ENCODE measurements around the gene SS18L1. TPM values are rescaled to one million over a fixed set of nuclear protein-coding genes. Genes with fewer than 3 reads are reported as not detected.
A peak's percentile ranks its signal among the peaks of the same experiment; 100 is the strongest.

Gene SS18L1
- total and polyA plus RNA-seq, 5 donors: 6.2 to 8.8 (median 8.1) TPM

- 96% methylated on average over 26 of the region's 26 CpGs for WGBS
- ATAC-seq (no peak), DNase-seq (peak in 1 of 3 donors; percentile 30)
- no peaks in the 10 kb centered on the region for H3K4me1 ChIP-seq (ENCODE audit: control insufficient read depth, insufficient read depth, low read length)
- no peaks in the 10 kb centered on the region for H3K9me3 ChIP-seq (ENCODE audit: control insufficient read depth, low read length)
- no peaks in the 10 kb centered on the region for H3K27me3 ChIP-seq (ENCODE audit: control insufficient read depth, insufficient read depth)
- intact Hi-C loops (cut with DNase I): no loop called here
- H3K27ac ChIP-seq (ENCODE audit: low read length): no peak overlapping the region
- no peak overlapping the region for H3K4me3 ChIP-seq (ENCODE audit: low read length)
Observed at GRCh38 chr20:62174870-62175624, 31.5 kb downstream of the SS18L1 start.

- ATAC-seq (no peak), DNase-seq (peak in 1 of 3 donors; percentile 33)
- Histone ChIP-seq H3K27me3 (ENCODE audit: control insufficient read depth, insufficient read depth) (no peaks in the 10 kb centered on the region), H3K4me1 (ENCODE audit: control insufficient read depth, insufficient read depth, low read length) (no peaks in the 10 kb centered on the region), H3K9me3 (ENCODE audit: control insufficient read depth, low read length) (no peaks in the 10 kb centered on the region), H3K27ac (ENCODE audit: low read length) (no peak overlapping the region), H3K4me3 (ENCODE audit: low read length) (no peak overlapping the region)
- intact Hi-C loops (cut with DNase I): no loop called here
- WGBS: 95% methylated on average over 10 of the region's 10 CpGs
Observed at GRCh38 chr20:62175711-62176110, 32.1 kb downstream of the SS18L1 start.

- WGBS: 90% methylated on average over 15 of the region's 15 CpGs
Observed at GRCh38 chr20:62176866-62177265, 33.3 kb downstream of the SS18L1 start.

GRCh38 chr20:62177307-62177706 is 33.7 kb downstream of the SS18L1 start:
- intact Hi-C loops (cut with DNase I): no loop called here
- WGBS: 87% methylated on average over 9 of the region's 9 CpGs
- Histone ChIP-seq H3K27me3 (ENCODE audit: control insufficient read depth, insufficient read depth) (no peaks in the 10 kb centered on the region), H3K9me3 (ENCODE audit: control insufficient read depth, low read length) (no peaks in the 10 kb centered on the region), H3K27ac (ENCODE audit: low read length) (no peak overlapping the region), H3K4me3 (ENCODE audit: low read length) (no peak overlapping the region), H3K4me1 (ENCODE audit: control insufficient read depth, insufficient read depth, low read length) (no peaks in the 10 kb centered on the region)
- DNase-seq (peak in 1 of 3 donors; percentile 18), ATAC-seq (no peak)

More at GRCh38 chr20:62176866-62177265, 33.3 kb downstream of the SS18L1 start:
- H3K4me3 ChIP-seq (ENCODE audit: low read length): no peak overlapping the region
- H3K4me1 ChIP-seq (ENCODE audit: control insufficient read depth, insufficient read depth, low read length): no peaks in the 10 kb centered on the region
- no peaks in the 10 kb centered on the region for H3K27me3 ChIP-seq (ENCODE audit: control insufficient read depth, insufficient read depth)
- intact Hi-C loops (cut with DNase I): no loop called here
- H3K9me3 ChIP-seq (ENCODE audit: control insufficient read depth, low read length): no peaks in the 10 kb centered on the region
- ATAC-seq (no peak), DNase-seq (peak in 1 of 3 donors; percentile 31)
- H3K27ac ChIP-seq (ENCODE audit: low read length): no peak overlapping the region

- Histone ChIP-seq H3K27me3 (ENCODE audit: control insufficient read depth, insufficient read depth) (no peaks in the 10 kb centered on the region), H3K4me3 (ENCODE audit: low read length) (no peak overlapping the region), H3K4me1 (ENCODE audit: control insufficient read depth, insufficient read depth, low read length) (peaks cover 2% of the 10 kb centered on the region), H3K9me3 (ENCODE audit: control insufficient read depth, low read length) (no peaks in the 10 kb centered on the region), H3K27ac (ENCODE audit: low read length) (no peak overlapping the region)
- 94% methylated on average over 19 of the region's 19 CpGs for WGBS
- ATAC-seq: no peak
- intact Hi-C loops (cut with DNase I): no loop called here
- no peak for DNase-seq
Observed at GRCh38 chr20:62178316-62179161, 35.0 kb downstream of the SS18L1 start.

GRCh38 chr20:62179162-62179504 is 35.6 kb downstream of the SS18L1 start:
- 97% methylated on average over 14 of the region's 14 CpGs for WGBS
- Histone ChIP-seq H3K4me1 (ENCODE audit: control insufficient read depth, insufficient read depth, low read length) (peaks cover 5% of the 10 kb centered on the region), H3K27ac (ENCODE audit: low read length) (no peak overlapping the region), H3K4me3 (ENCODE audit: low read length) (no peak overlapping the region), H3K27me3 (ENCODE audit: control insufficient read depth, insufficient read depth) (no peaks in the 10 kb centered on the region), H3K9me3 (ENCODE audit: control insufficient read depth, low read length) (no peaks in the 10 kb centered on the region)
- intact Hi-C loops (cut with DNase I): no loop called here
- no peak for ATAC-seq
- no peak for DNase-seq

GRCh38 chr20:62181808-62182207 is 38.2 kb downstream of the SS18L1 start:
- ATAC-seq (no peak), DNase-seq (no peak)
- no peak overlapping the region for H3K27ac ChIP-seq (ENCODE audit: low read length)
- no peaks in the 10 kb centered on the region for H3K27me3 ChIP-seq (ENCODE audit: control insufficient read depth, insufficient read depth)
- no peaks in the 10 kb centered on the region for H3K9me3 ChIP-seq (ENCODE audit: control insufficient read depth, low read length)
- peaks cover 8% of the 10 kb centered on the region for H3K4me1 ChIP-seq (ENCODE audit: control insufficient read depth, insufficient read depth, low read length)
- 88% methylated on average over 2 of the region's 2 CpGs for WGBS
- H3K4me3 ChIP-seq (ENCODE audit: low read length): peak overlapping the region; percentile 96
- intact Hi-C loops (cut with DNase I): loop anchor here in 3 of 4 donors (10.0 kb wide), 3 partner anchors 103 to 203 kb away; partner anchors contain the start of gene RPS21 (in 1 of the 3)

- Histone ChIP-seq H3K9me3 (ENCODE audit: control insufficient read depth, low read length) (no peaks in the 10 kb centered on the region), H3K27me3 (ENCODE audit: control insufficient read depth, insufficient read depth) (no peaks in the 10 kb centered on the region), H3K27ac (ENCODE audit: low read length) (peak within 1 kb of the TSS; percentile 90), H3K4me3 (ENCODE audit: low read length) (peak within 1 kb of the TSS; percentile 96), H3K4me1 (ENCODE audit: control insufficient read depth, insufficient read depth, low read length) (peaks cover 8% of the 10 kb centered on the region)
- ATAC-seq (peak; percentile 98), DNase-seq (peak; percentile 96 to 98 (median 97))
- WGBS: under 1% methylated on average over 96 of the region's 96 CpGs
- intact Hi-C loops (cut with DNase I): loop anchor here in 3 of 4 donors (10.0 kb wide), 3 partner anchors 102 to 202 kb away; partner anchors contain the start of gene RPS21 (in 1 of the 3)
Observed at GRCh38 chr20:62182469-62183425, 39.2 kb downstream of the SS18L1 start, which contains the start of gene MTG2. TSS of gene MTG2 (plus strand) at chr20:62183028. CDS start at chr20:62193421, 10,393 bp downstream.

- 29% methylated on average over 25 of the region's 25 CpGs for WGBS
- H3K9me3 ChIP-seq (ENCODE audit: control insufficient read depth, low read length): no peaks in the 10 kb centered on the region
- ATAC-seq: no peak
- intact Hi-C loops (cut with DNase I): loop anchor here in 3 of 4 donors (10.0 kb wide), 3 partner anchors 101 to 201 kb away; partner anchors contain the start of gene RPS21 (in 1 of the 3)
- H3K27me3 ChIP-seq (ENCODE audit: control insufficient read depth, insufficient read depth): no peaks in the 10 kb centered on the region
- H3K27ac ChIP-seq (ENCODE audit: low read length): peak overlapping the region; percentile 86
- peaks cover 8% of the 10 kb centered on the region for H3K4me1 ChIP-seq (ENCODE audit: control insufficient read depth, insufficient read depth, low read length)
- no peak for DNase-seq
- peak overlapping the region; percentile 96 for H3K4me3 ChIP-seq (ENCODE audit: low read length)
Observed at GRCh38 chr20:62183426-62184142, 40.0 kb downstream of the SS18L1 start.

GRCh38 chr20:62186096-62186426 is 42.5 kb downstream of the SS18L1 start:
- intact Hi-C loops (cut with DNase I): loop anchor here in 3 of 4 donors (10.0 kb wide), 3 partner anchors 99 to 199 kb away; partner anchors contain the start of gene RPS21 (in 1 of the 3)
- H3K4me1 ChIP-seq (ENCODE audit: control insufficient read depth, insufficient read depth, low read length): peaks cover 8% of the 10 kb centered on the region
- 74% methylated on average over 3 of the region's 3 CpGs for WGBS
- H3K27me3 ChIP-seq (ENCODE audit: control insufficient read depth, insufficient read depth): no peaks in the 10 kb centered on the region
- DNase-seq: no peak
- H3K9me3 ChIP-seq (ENCODE audit: control insufficient read depth, low read length): no peaks in the 10 kb centered on the region
- ATAC-seq: no peak
- H3K27ac ChIP-seq (ENCODE audit: low read length): no peak overlapping the region
- H3K4me3 ChIP-seq (ENCODE audit: low read length): no peak overlapping the region

Data from right cardiac atrium (tissue), 5 donors.